ENCODE data around the gene NEURL3.

NEURL3 gene

GRCh38 chr2:96523659-96524481 lies 18.7 kb upstream of the NEURL3 start:
- no peak overlapping the region for H3K9ac ChIP-seq (ENCODE audit: low read length)
- H3K4me2 ChIP-seq (ENCODE audit: low read depth, low read length, poor library complexity, severe bottlenecking), result no peak overlapping the region
- no peaks in the 10 kb centered on the region for H3K9me2 ChIP-seq (replicated peaks; ENCODE audit: insufficient read depth, low read length)
- no peak overlapping the region for H3K4me3 ChIP-seq (ENCODE audit: insufficient read depth, low read length, poor library complexity, severe bottlenecking)
- H3K27ac ChIP-seq (ENCODE audit: low read depth, low read length), result no peak overlapping the region
- H3K79me2 ChIP-seq (ENCODE audit: insufficient read depth, low read length), result no peaks in the 10 kb centered on the region
- H3F3A ChIP-seq (ENCODE audit: insufficient read depth), result no peaks in the 10 kb centered on the region
- H2AFZ ChIP-seq (ENCODE audit: low read depth, low read length, severe bottlenecking), result no peak overlapping the region
- TF ChIP-seq CTCF (IDR thresholded peaks at IDR 0.05; ENCODE audit: insufficient read depth, low read length, poor library complexity, severe bottlenecking), result no peak
- no peak for TF ChIP-seq EZH2phosphoT487 (conservative IDR thresholded peaks at IDR 0.05; ENCODE audit: low read length)
- H3K9me3 ChIP-seq (ENCODE audit: insufficient read depth, low read length), result no peaks in the 10 kb centered on the region
- no peaks in the 10 kb centered on the region for H3K36me3 ChIP-seq (ENCODE audit: low read length)
- H4K20me1 ChIP-seq (ENCODE audit: low read depth, low read length), result no peaks in the 10 kb centered on the region
- H3K27me3 ChIP-seq (ENCODE audit: low read length), result no peaks in the 10 kb centered on the region

- H2AFZ ChIP-seq (ENCODE audit: low read depth, low read length, severe bottlenecking), result no peak overlapping the region
- no peak overlapping the region for H3K27ac ChIP-seq (ENCODE audit: low read depth, low read length)
- no peaks in the 10 kb centered on the region for H3K27me3 ChIP-seq (ENCODE audit: low read length)
- no peaks in the 10 kb centered on the region for H3K79me2 ChIP-seq (ENCODE audit: insufficient read depth, low read length)
- no peaks in the 10 kb centered on the region for H3K9me3 ChIP-seq (ENCODE audit: insufficient read depth, low read length)
- H3K9ac ChIP-seq (ENCODE audit: low read length), result no peak overlapping the region
- no peak for TF ChIP-seq CTCF (IDR thresholded peaks at IDR 0.05; ENCODE audit: insufficient read depth, low read length, poor library complexity, severe bottlenecking)
- H3K9me2 ChIP-seq (replicated peaks; ENCODE audit: insufficient read depth, low read length), result no peaks in the 10 kb centered on the region
- H3K4me3 ChIP-seq (ENCODE audit: insufficient read depth, low read length, poor library complexity, severe bottlenecking), result no peak overlapping the region
- H3K4me2 ChIP-seq (ENCODE audit: low read depth, low read length, poor library complexity, severe bottlenecking), result no peak overlapping the region
- no peaks in the 10 kb centered on the region for H3K36me3 ChIP-seq (ENCODE audit: low read length)
- H3F3A ChIP-seq (ENCODE audit: insufficient read depth), result no peaks in the 10 kb centered on the region
- no peaks in the 10 kb centered on the region for H4K20me1 ChIP-seq (ENCODE audit: low read depth, low read length)
Observed at GRCh38 chr2:96522304-96523203, 17.4 kb upstream of the NEURL3 start.

GRCh38 chr2:96521219-96521618 lies 16.1 kb upstream of the NEURL3 start:
- H3K9me2 ChIP-seq (replicated peaks; ENCODE audit: insufficient read depth, low read length), result no peaks in the 10 kb centered on the region
- no peak for TF ChIP-seq EZH2phosphoT487 (conservative IDR thresholded peaks at IDR 0.05; ENCODE audit: low read length)
- H2AFZ ChIP-seq (ENCODE audit: low read depth, low read length, severe bottlenecking), result no peak overlapping the region
- H3K9me3 ChIP-seq (ENCODE audit: insufficient read depth, low read length), result peaks cover 4% of the 10 kb centered on the region; the same call in 1 of the 2 replicates
- no peak overlapping the region for H3K4me3 ChIP-seq (ENCODE audit: insufficient read depth, low read length, poor library complexity, severe bottlenecking)
- H3K36me3 ChIP-seq (ENCODE audit: low read length), result no peaks in the 10 kb centered on the region
- no peaks in the 10 kb centered on the region for H4K20me1 ChIP-seq (ENCODE audit: low read depth, low read length)
- no peak overlapping the region for H3K27ac ChIP-seq (ENCODE audit: low read depth, low read length)
- H3K79me2 ChIP-seq (ENCODE audit: insufficient read depth, low read length), result no peaks in the 10 kb centered on the region
- H3K27me3 ChIP-seq (ENCODE audit: low read length), result peaks cover 2% of the 10 kb centered on the region; the same call in 1 of the 2 replicates
- H3K4me2 ChIP-seq (ENCODE audit: low read depth, low read length, poor library complexity, severe bottlenecking), result no peak overlapping the region
- no peaks in the 10 kb centered on the region for H3F3A ChIP-seq (ENCODE audit: insufficient read depth)
- H3K9ac ChIP-seq (ENCODE audit: low read length), result no peak overlapping the region

Data from SU-DHL-6 (cell line).